GM19452 (cell line): ENCODE results near the gene GNLY.
A peak's percentile ranks its signal among the peaks of the same experiment; 100 is the strongest.
"Not testable (repeated sequence)": the region's sequence is repeated elsewhere in the genome, so short reads cannot be mapped to it uniquely, and the experiment has no call there.

Experiments
- ATAC-seq: cut with Tn5 transposase; IDR thresholded peaks from one replicate; pipeline ENCODE4 v1.9.1; 2021; ENCODE audit not compliant: unreplicated experiment

The GNLY gene

DNA sequence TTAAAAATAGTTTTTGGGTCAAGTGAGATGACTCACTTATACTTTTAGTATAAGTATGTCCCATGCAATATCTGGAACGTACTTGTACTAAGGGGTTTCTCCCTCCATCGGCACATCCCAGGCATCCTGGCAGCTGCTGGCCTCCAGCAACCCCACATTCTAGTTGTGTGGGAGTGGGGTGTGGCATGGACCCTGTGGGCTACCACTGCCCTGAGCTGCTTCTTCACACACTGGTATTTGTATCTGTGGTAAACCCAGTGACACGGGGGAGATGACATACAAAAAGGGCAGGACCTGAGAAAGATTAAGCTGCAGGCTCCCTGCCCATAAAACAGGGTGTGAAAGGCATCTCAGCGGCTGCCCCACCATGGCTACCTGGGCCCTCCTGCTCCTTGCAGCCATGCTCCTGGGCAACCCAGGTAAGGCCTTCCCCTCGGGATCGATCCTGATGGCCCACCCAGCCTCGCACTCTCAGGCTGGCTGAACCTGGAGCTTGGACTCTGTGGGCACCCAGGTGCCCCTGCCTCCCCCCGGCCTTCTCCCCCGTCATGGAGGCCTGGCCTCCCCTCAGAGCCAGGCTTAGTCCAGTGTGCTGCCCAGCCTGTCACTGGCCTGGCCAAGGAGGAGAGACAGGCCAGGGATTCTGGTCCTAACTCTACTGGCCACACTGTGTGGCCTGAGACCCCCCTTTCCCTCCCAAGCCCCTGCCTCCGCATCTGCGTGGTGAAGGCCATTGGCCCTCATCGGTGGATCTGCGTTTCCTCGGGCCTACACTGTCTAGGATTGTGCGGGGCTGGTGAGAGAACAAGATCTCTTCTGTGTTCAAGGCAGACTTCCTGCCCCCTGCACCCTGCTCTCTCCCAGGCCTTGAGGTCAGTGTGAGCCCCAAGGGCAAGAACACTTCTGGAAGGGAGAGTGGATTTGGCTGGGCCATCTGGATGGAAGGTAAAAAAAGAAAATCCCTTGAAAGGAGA is at the start of gene GNLY:
GNLY (plus strand) TSS at position 307 of the 974 bp plus-strand sequence; CDS start at position 368, 61 bp downstream.
- ATAC-seq = no peak

GRCh38 chr2:85644909-85645308 is 49.2 kb upstream of the GNLY start:
- no peak for ATAC-seq

GRCh38 chr2:85646166-85646565 is 48.0 kb upstream of the GNLY start:
- ATAC-seq = no peak

GRCh38 chr2:85647823-85648526 is 46.2 kb upstream of the GNLY start:
- ATAC-seq = peak; percentile 63

- peak; percentile 31 for ATAC-seq
Measured at GRCh38 chr2:85648619-85649018, 45.5 kb upstream of the GNLY start.

GRCh38 chr2:85649201-85650190 is 44.7 kb upstream of the GNLY start:
- ATAC-seq = no peak

DNA sequence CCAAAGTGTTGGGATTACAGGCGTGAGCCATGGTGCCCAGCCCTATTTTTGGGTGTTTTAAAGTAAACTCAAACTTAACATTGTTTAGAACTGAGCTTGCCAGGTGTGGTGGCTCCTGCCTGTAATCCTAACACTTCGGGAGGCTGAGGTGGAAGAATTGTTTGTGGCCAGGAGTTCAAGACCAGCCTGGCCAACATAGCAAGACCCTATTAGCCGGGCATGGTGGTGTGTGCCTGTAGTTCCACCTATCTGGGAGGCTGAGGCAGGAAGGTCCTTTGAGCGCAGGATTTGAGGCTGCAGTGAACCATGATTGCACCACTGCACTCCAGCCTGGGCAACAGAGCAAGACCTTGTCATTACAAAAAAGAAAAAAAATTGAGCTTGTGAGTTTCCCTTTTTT is 43.7 kb upstream of the GNLY start:
- no peak for ATAC-seq

DNA sequence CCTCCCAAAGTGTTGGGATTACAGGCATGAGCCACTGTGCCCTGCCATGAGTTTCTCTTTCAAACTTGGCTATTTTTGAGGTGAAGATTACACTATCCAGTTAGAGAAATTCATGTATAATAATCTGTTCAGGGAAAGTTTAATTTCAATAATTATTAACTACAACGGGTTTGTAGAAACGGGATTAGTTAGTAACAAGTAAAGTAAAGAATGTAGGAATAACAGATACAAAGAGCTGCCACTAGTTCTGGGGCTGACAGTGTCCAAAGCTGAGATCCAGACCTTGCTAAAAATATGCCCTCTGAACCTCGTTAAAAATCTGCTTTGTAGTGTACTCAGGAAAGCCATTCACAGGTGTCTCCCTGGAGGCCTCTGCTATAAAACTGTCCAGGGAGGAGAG is 43.1 kb upstream of the GNLY start:
- ATAC-seq = no peak

GRCh38 chr2:85652056-85652455 is 42.1 kb upstream of the GNLY start:
- no peak for ATAC-seq

- ATAC-seq = no peak
Measured at GRCh38 chr2:85653996-85654395, 40.2 kb upstream of the GNLY start.

DNA sequence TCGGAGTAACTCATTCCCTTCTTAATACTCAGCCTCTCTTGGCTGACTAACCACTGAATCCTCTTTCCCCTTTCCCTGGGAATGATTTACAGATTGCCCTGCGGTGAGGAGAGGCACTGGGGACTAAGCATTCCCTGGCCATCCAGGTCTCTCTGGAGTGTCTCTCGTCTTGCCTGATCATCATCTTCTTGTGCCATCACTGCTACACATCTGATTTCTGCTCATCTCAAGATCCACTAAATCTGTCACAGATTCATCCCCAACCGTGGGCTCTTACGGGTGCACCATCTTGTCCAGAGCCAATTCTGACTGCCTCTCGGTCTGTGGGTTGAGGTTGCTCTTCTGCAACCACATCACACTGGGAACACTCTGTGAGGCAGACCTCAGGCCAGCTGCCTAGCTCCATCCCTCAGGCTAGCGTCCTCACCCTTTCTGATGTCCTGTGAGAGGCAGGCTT is 38.2 kb upstream of the GNLY start:
- no peak for ATAC-seq

GRCh38 chr2:85656468-85656867 is 37.7 kb upstream of the GNLY start:
- ATAC-seq = no peak

GRCh38 chr2:85657399-85657798 is 36.8 kb upstream of the GNLY start:
- ATAC-seq = not testable (repeated sequence)

DNA sequence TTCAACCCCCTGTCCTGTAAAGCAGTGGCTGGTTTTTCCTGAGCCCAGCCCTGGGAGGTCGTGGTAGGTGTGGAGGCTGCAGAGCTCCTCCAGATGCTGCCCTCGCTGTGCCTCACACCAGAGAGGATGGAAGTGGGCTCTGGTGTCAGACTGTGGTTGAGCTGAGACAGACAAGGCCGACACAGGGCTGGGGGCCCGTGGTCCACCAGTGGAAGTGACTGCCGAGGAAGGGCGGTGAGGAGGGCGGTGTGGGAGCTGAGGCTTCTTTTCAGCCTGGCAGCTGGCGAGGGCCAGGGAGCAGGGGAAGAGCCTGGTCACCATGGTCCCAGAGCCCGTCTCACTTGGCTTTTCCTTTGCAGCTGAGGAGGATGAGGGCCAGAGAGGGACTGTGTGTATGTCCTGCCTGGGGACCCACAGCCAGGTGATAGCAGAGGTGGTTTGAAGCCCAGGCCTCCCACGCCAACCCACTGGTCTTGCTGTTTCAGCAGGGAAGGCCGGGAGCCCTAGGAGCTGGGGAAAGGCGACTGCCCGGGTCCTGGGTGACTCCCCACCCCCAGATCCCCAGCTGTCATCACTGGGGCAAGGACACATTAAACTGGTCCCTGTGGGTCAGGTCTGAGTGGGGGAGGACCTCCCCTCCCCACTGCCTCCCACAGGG is 34.7 kb upstream of the GNLY start:
- no peak for ATAC-seq

GRCh38 chr2:85660301-85660700 is 33.9 kb upstream of the GNLY start:
- ATAC-seq = not testable (repeated sequence)

- ATAC-seq = no peak
Measured at GRCh38 chr2:85660725-85661124, 33.4 kb upstream of the GNLY start.

DNA sequence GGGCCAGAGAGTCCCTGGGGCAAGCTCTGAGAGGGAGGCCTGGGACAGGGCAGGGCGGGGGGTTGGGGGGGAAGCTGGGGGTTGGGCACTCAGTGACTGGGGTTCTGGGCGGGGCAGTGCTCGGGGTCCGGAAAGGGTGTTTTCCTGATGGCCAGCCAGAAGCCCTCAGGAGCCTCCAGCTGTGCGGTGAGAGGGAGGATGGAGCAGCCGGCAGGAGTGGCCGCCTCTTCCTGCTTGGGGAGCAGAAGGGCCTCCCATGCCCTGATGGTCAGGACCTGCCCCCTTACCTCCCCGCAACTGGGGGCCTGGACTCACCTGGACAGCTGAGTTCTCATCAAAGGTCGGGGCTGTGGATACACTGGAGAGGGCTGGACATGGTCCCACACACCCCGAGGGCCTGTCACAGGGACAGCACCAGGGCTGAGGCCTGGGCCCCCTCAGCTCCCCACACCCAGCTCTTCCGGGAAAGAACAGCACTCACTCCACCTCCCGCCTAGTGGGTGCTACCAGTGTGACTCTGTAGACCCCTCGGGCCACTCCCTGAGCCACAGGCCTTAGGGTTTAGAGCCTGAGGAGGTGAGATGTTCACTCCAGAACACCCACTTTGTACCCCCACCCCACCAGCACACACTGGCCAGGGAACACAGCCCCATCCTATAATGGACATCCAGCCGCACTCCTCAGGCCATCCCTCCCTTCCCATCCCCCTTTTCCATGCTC is 32.9 kb upstream of the GNLY start:
- ATAC-seq = no peak

DNA sequence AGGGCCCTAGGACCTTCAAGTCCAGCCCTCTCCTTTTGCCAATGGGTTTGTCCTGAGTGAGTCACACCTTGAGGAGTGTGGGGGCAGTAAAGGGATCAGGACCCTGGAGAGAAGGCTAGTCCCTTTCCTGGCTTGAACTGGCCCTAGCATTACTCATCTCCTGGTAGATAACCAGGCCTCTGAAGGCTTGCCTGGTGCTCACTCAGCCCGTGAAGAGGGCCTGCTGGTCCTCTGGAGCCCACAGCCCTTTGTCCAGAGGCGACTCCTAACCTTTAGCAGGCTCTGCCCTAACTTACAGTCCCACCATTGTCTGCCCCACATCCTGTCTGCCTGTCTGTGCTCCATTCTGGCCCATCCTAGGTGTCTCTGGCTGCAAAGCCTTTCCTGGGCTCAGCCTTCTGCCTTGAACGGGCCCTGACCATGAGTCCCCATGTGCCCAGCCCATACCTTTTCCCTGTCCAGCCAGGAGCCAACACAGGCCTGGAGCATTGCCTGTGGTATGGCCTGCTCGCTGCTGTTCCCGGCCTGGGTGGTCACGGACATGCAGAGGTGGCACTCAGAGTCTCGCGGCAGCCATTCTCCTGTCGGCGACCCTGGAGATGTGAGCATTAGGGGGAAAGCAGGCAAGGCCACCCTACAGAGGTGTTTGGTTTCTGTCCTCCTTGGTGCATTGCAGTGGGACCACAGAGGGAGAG is 31.1 kb upstream of the GNLY start:
- ATAC-seq = no peak
